HCT116 (cell line): ENCODE measurements around the gene MEN1. TPM values are rescaled to one million over a fixed set of nuclear protein-coding genes. Genes with fewer than 3 reads are reported as not detected.

Source experiments
- ATAC-seq: fragments of 200-7000 bp; cut with Tn5 transposase; 2 replicates; pipeline ENCODE4 v1.9.1; 2020; ENCODE audit warnings: mild to moderate bottlenecking, moderate library complexity
- BruUV-seq: library from RNA; stranded (reverse); fragments of 400-500 nt; replicated peaks from 2 replicates; lab custom pipeline; 2021; lab: Mats Ljungman, UMichigan
- CTCF ChIA-PET: fragments of 300-600 bp; sonication (Branson Sonifier 250); formaldehyde crosslinking; loops from one replicate; lab custom pipeline; 2021; ENCODE audit warnings: antibody characterized with exemption; lab: Charles Lee
- POLR2A ChIA-PET: fragments of 300-600, 350-600 bp; sonication (Branson Sonifier 250); formaldehyde crosslinking; loops from one replicate; lab custom pipeline; 2021; ENCODE audit warnings: antibody characterized with exemption; lab: Charles Lee
- RAD21 ChIA-PET, 2 experiments: fragments of 300-600 bp; sonication (Branson Sonifier 250); formaldehyde crosslinking; loops; one replicate each; lab custom pipeline; 2023; ENCODE audit warnings: low total read pairs in 2 of 2; ENCODE audit not compliant: uncharacterized antibody in 2 of 2, unreplicated experiment in 2 of 2, low non-redundant PET in 1 of 2; lab: Charles Lee
- DNase-seq: peaks from one replicate; pipeline ENCODE4 v3.0.0-alpha.2; 2010; ENCODE audit warnings: low read depth, low spot score
- H2AFZ ChIP-seq: fragments of 200-600 bp; shearing (Covaris generic), sonication (generic); 2 replicates; pipeline ENCODE4 v1.6.1; 2017; ENCODE audit warnings: low read depth, mixed run types, mixed read lengths, antibody characterized with exemption, low read length; ENCODE audit not compliant: poor library complexity, severe bottlenecking
- H3K27ac ChIP-seq: 2 replicates; pipeline ENCODE4 v1.5.1; 2012; ENCODE audit warnings: low read depth, low read length
- H3K27me3 ChIP-seq: fragments of 200-600 bp; sonication (generic); 2 replicates; pipeline ENCODE4 v1.6.1; 2016; ENCODE audit warnings: mixed run types, low read length, mixed read lengths; ENCODE audit not compliant: insufficient read depth
- H3K36me3 ChIP-seq, 2 experiments: fragments of 200-500 bp in 1 of 2; fragments of 200-600 bp in 1 of 2; sonication (Bioruptor generic) in 1 of 2; sonication (generic) in 1 of 2; 2 replicates each; pipeline versions ENCODE4 v1.5.1 to v1.6.1; 2014 to 2016; ENCODE audit warnings: low read length in 2 of 2, inconsistent platforms in 1 of 2, mixed read lengths in 1 of 2, mixed run types in 1 of 2; ENCODE audit not compliant: insufficient read depth in 2 of 2, control insufficient read depth in 1 of 2
- H3K4me1 ChIP-seq, 2 experiments: fragments of 200-600 bp in 1 of 2; sonication (generic) in 1 of 2; 2 replicates each; pipeline versions ENCODE4 v1.5.1 to v1.6.1; 2012 to 2017; ENCODE audit warnings: low read length in 2 of 2, inconsistent platforms in 1 of 2, mild to moderate bottlenecking in 1 of 2, mixed read lengths in 1 of 2, mixed run types in 1 of 2, moderate library complexity in 1 of 2; ENCODE audit not compliant: insufficient read depth in 2 of 2, control insufficient read depth in 1 of 2
- H3K4me2 ChIP-seq: fragments of 200-600 bp; sonication (generic); 2 replicates; pipeline ENCODE4 v1.6.1; 2017; ENCODE audit warnings: mixed run types, low read length, mixed read lengths
- H3K4me3 ChIP-seq, 2 experiments: fragments of 200-600 bp in 1 of 2; sonication (generic) in 1 of 2; replicated peaks in 1 of 2; 2 replicates each; pipeline ENCODE4 v1.5.1; 2011 to 2016; ENCODE audit warnings: low read length in 2 of 2, control low read depth in 1 of 2, low read depth in 1 of 2, mild to moderate bottlenecking in 1 of 2, mixed read lengths in 1 of 2, mixed run types in 1 of 2
- H3K79me2 ChIP-seq: fragments of 200-600 bp; sonication (generic); 2 replicates; pipeline ENCODE4 v1.6.1; 2017; ENCODE audit warnings: mild to moderate bottlenecking, mixed run types, low read length, moderate library complexity, mixed read lengths; ENCODE audit not compliant: insufficient read depth
- H3K9ac ChIP-seq: fragments of 200-600 bp; sonication (generic); 2 replicates; pipeline ENCODE4 v1.6.1; 2016; ENCODE audit warnings: low read length, mixed read lengths
- H3K9me2 ChIP-seq: fragments of 200-600 bp; sonication (generic), shearing (Covaris generic); 2 replicates; pipeline ENCODE4 v1.6.1; 2017; ENCODE audit warnings: mixed run types, mild to moderate bottlenecking, moderate library complexity; ENCODE audit not compliant: insufficient read depth
- H3K9me3 ChIP-seq, 2 experiments: fragments of 200-500 bp in 1 of 2; fragments of 200-600 bp in 1 of 2; sonication (Bioruptor generic) in 1 of 2; sonication (generic) in 1 of 2; 2 replicates each; pipeline ENCODE4 v1.6.1; 2014 to 2017; ENCODE audit warnings: low read length in 2 of 2, mixed read lengths in 2 of 2, inconsistent platforms in 1 of 2, low read depth in 1 of 2, mild to moderate bottlenecking in 1 of 2, mixed run types in 1 of 2, moderate library complexity in 1 of 2; ENCODE audit not compliant: control insufficient read depth in 1 of 2, insufficient read depth in 1 of 2
- H4K20me1 ChIP-seq: fragments of 200-600 bp; sonication (generic), shearing (Covaris generic); 2 replicates; pipeline ENCODE4 v1.6.1; 2017; ENCODE audit warnings: mixed run types, mild to moderate bottlenecking, moderate library complexity; ENCODE audit not compliant: insufficient read depth
- CBX3 ChIP-seq: IDR thresholded peaks from 2 replicates; pipeline ENCODE4 v1.6.1; 2012; ENCODE audit warnings: low read depth
- CEBPB ChIP-seq: IDR thresholded peaks from 2 replicates; pipeline ENCODE4 v1.6.1; 2012; ENCODE audit warnings: low read depth
- EGR1 ChIP-seq: IDR thresholded peaks from 2 replicates; pipeline ENCODE4 v1.6.1; 2012; ENCODE audit warnings: low read depth
- ELF1 ChIP-seq: IDR thresholded peaks from 2 replicates; pipeline ENCODE4 v1.6.1; 2012; ENCODE audit warnings: low read depth, borderline replicate concordance
- EZH2 ChIP-seq: fragments of 200-600 bp; sonication (generic); IDR thresholded peaks from 2 replicates; pipeline ENCODE4 v1.6.1; 2017; ENCODE audit warnings: antibody characterized with exemption, mixed run types
- EZH2phosphoT487 ChIP-seq: fragments of 200-600 bp; IDR thresholded peaks from 2 replicates; pipeline ENCODE4 v1.6.1; 2018; ENCODE audit warnings: antibody characterized with exemption, borderline replicate concordance
- FOSL1 ChIP-seq: IDR thresholded peaks from 2 replicates; pipeline ENCODE4 v1.6.1; 2012; ENCODE audit warnings: low read depth
- JUND ChIP-seq: IDR thresholded peaks from 2 replicates; pipeline ENCODE4 v1.6.1; 2012
- MAX ChIP-seq: IDR thresholded peaks from 2 replicates; pipeline ENCODE4 v1.6.1; 2012
- POLR2A ChIP-seq: IDR thresholded peaks from 2 replicates; pipeline ENCODE4 v1.7.0; 2011; ENCODE audit warnings: borderline replicate concordance; ENCODE audit not compliant: insufficient read depth, insufficient read length; ENCODE audit errors: extremely low read depth
- POLR2AphosphoS5 ChIP-seq: IDR thresholded peaks from 2 replicates; pipeline ENCODE4 v1.6.1; 2011; ENCODE audit warnings: mild to moderate bottlenecking, low read depth, low read length, moderate library complexity
- RAD21 ChIP-seq: IDR thresholded peaks from 2 replicates; pipeline ENCODE4 v1.6.1; 2012; ENCODE audit warnings: low read depth, mild to moderate bottlenecking
- SIN3A ChIP-seq: IDR thresholded peaks from 2 replicates; pipeline ENCODE4 v1.6.1; 2012; ENCODE audit warnings: low read depth
- SRF ChIP-seq: IDR thresholded peaks from 2 replicates; pipeline ENCODE4 v1.6.1; 2012; ENCODE audit warnings: low read depth
- TCF7L2 ChIP-seq: IDR thresholded peaks from 2 replicates; pipeline ENCODE4 v1.7.0; 2011; ENCODE audit warnings: borderline replicate concordance, inconsistent platforms; ENCODE audit not compliant: insufficient read depth, insufficient read length; ENCODE audit errors: extremely low read depth
- YY1 ChIP-seq: IDR thresholded peaks from 2 replicates; pipeline ENCODE4 v1.6.1; 2011; ENCODE audit warnings: low read length, low read depth, moderate library complexity, mild to moderate bottlenecking; ENCODE audit not compliant: insufficient replicate concordance; ENCODE audit errors: extremely low read depth
- ZBTB33 ChIP-seq: IDR thresholded peaks from 2 replicates; pipeline ENCODE4 v1.6.1; 2011; ENCODE audit warnings: mild to moderate bottlenecking, low read length, moderate library complexity; ENCODE audit not compliant: insufficient replicate concordance; ENCODE audit errors: extremely low read depth
- ZFX ChIP-seq: fragments of 450-650 bp; IDR thresholded peaks from 2 replicates; pipeline ENCODE4 v1.6.1; 2017
- intact Hi-C: fragments of 100-400 bp; cut with micrococcal nuclease; formaldehyde crosslinking; loops from 2 replicates; pipeline ENCODE4 v1.10.0; 2022
- total RNA-seq: library from RNA; stranded (reverse); gene quantifications from one replicate; pipeline ENCODE4 v1.2.1, GENCODE V29; 2021; ENCODE audit not compliant: unreplicated experiment

MEN1 gene
- total RNA-seq, 1 experiment from 2014 or later: 62.1 TPM

- POLR2A ChIA-PET: interaction anchor here (0.7 to 9.0 kb wide), 11 partner anchors 9 to 406 kb away, joined by 3 to 56 read pairs (median 4); partner anchors contain the start of genes EHD1, FAU, MRPL49 and POLA2
- H3K27ac ChIP-seq: peak overlapping the region; percentile 99
- TF ChIP-seq TCF7L2 (no peak), FOSL1 (no peak), EZH2 (no peak), MAX (no peak), RAD21 (no peak), SIN3A (no peak), ZFX (no peak), YY1 (no peak), EZH2phosphoT487 (no peak), CBX3 (no peak), CEBPB (no peak), ZBTB33 (no peak), ELF1 (no peak), POLR2AphosphoS5 (no peak), SRF (no peak), POLR2A (no peak), JUND (no peak), EGR1 (no peak)
- TF ChIP-seq, all 23 proteins: peak for 0
- Histone ChIP-seq H2AFZ (no peak overlapping the region), H4K20me1 (no peaks in the 10 kb centered on the region), H3K36me3 (peaks cover 3 to 35% of the 10 kb centered on the region in 2 experiments; a peak in 2 of 4 replicates), H3K4me2 (peak overlapping the region; percentile 82), H3K9me3 (no peaks in the 10 kb centered on the region), H3K27me3 (no peaks in the 10 kb centered on the region), H3K4me3 (peak overlapping the region in 1 of 2 experiments; percentile 50; a peak in 2 of 4 replicates), H3K4me1 (peaks cover 66 to 84% of the 10 kb centered on the region in 2 experiments), H3K79me2 (peaks cover 45% of the 10 kb centered on the region), H3K9me2 (no peaks in the 10 kb centered on the region), H3K9ac (peak overlapping the region; percentile 65)
- ATAC-seq (no peak; the same call in 1 of the 2 replicates), DNase-seq (no peak)
- CTCF ChIA-PET: interaction anchor here (0.9 to 3.1 kb wide), 6 partner anchors 8 to 262 kb away, joined by 3 to 17 read pairs (median 5); partner anchors contain the start of genes ARL2, CDC42BPG and ZNHIT2
- intact Hi-C loops: no loop called here
- RAD21 ChIA-PET: interaction anchor here in 1 of 2 experiments (0.6 kb wide), 1 partner anchor 22 kb away, joined by 3 read pairs; the partner anchor contains the start of gene EHD1
- TSS peak; percentile 57 for BruUV-seq
Observed at GRCh38 chr11:64855596-64856304, 45.4 kb upstream of the MEN1 start.
